Erythroblast (primary cell): ENCODE measurements around the gene KRT2.

Source experiments
- GATA1 ChIP-seq: IDR thresholded peaks from 2 replicates; pipeline ENCODE4 v1.6.1; 2011; ENCODE audit warnings: low read depth, mild to moderate bottlenecking, control low read depth, low read length, moderate library complexity
- POLR2A ChIP-seq: IDR thresholded peaks from 2 replicates; pipeline ENCODE4 v1.6.1; 2011; ENCODE audit warnings: mild to moderate bottlenecking, low read length

GRCh38 chr12:52598966-52599365 is 53.0 kb downstream of the KRT2 start:
- TF ChIP-seq POLR2A (no peak), GATA1 (no peak)
